Testis (tissue), 3 donors: Measurements from ENCODE around the gene GTF3C2. TPM values are rescaled to one million over a fixed set of nuclear protein-coding genes. Genes with fewer than 3 reads are reported as not detected.
"Not testable (repeated sequence)": the region's sequence is repeated elsewhere in the genome, so short reads cannot be mapped to it uniquely, and the experiment has no call there.

ENCODE experiments used
- DNase-seq: peaks from one replicate; pipeline ENCODE4 v3.0.0-alpha.2; 2019
- H3K27ac ChIP-seq, 2 donors: fragments of 200-600 bp; sonication (generic); one replicate each; pipeline ENCODE4 v1.5.1; 2019
- H3K27me3 ChIP-seq: fragments of 200-600 bp; sonication (generic); one replicate; pipeline ENCODE4 v1.5.1; 2019
- H3K36me3 ChIP-seq: fragments of 200-600 bp; sonication (generic); one replicate; pipeline ENCODE4 v1.5.1; 2017; ENCODE audit warnings: low read depth; ENCODE audit errors: missing control alignments
- H3K4me1 ChIP-seq: fragments of 200-600 bp; sonication (generic); one replicate; pipeline ENCODE4 v1.5.1; 2019
- H3K4me3 ChIP-seq, 2 donors: fragments of 200-600 bp; sonication (generic); one replicate each; pipeline ENCODE4 v1.5.1; 2017 to 2019
- H3K9me3 ChIP-seq: fragments of 200-600 bp; sonication (generic); one replicate; pipeline ENCODE4 v1.5.1; 2017
- CTCF ChIP-seq, 3 experiments: fragments of 450-650 bp in 2 of 3; fragments of 200-600 bp in 1 of 3; sonication (generic) in 1 of 3; IDR thresholded peaks; one replicate each; pipeline ENCODE4 v1.5.1; 2016 to 2019; ENCODE audit warnings: antibody characterized with exemption in 3 of 3, mild to moderate bottlenecking in 2 of 3, moderate library complexity in 1 of 3
- POLR2A ChIP-seq: fragments of 450-650 bp; IDR thresholded peaks from one replicate; pipeline ENCODE4 v1.6.1; 2017; ENCODE audit warnings: antibody characterized with exemption, mild to moderate bottlenecking, moderate library complexity
- WGBS, 2 donors: methylation state at CpG; one replicate each; pipeline ENCODE4 v1.1.5; 2018; 5-methylcytosine and 5-hydroxymethylcytosine counted together
- intact Hi-C: fragments of 100-400 bp; cut with DNase I; formaldehyde crosslinking; loops from one replicate; pipeline ENCODE4 v1.15.1; 2023; ENCODE audit warnings: low total_unique reads
- polyA plus RNA-seq: library from polyadenylated mRNA; stranded (reverse); fragments of 350-450 nt; fragmentation: Illumina TruSeq; extraction: RNeasy Lipid Tissue Mini Kit (QIAGEN cat#74804); gene quantifications from one replicate; pipeline ENCODE4 v1.2.3, GENCODE V29; 2014; ENCODE audit warnings: low read depth, low replicate concordance; ENCODE audit not compliant: insufficient read depth
- total RNA-seq, 2 donors: library from RNA; depleted of rRNA; stranded (reverse); fragments of >200 nt; gene quantifications; one replicate each; pipeline ENCODE4 v1.2.3, GENCODE V29; 2016

Gene GTF3C2
- total and polyA plus RNA-seq, 3 donors from 2014 or later, result 55.1 to 91.3 (median 72.6) TPM

- 61 to 66% methylated on average over 7 of the region's 7 CpGs for WGBS, 2 donors
- DNase-seq, result no peak
- Histone ChIP-seq H3K27me3 (no peaks in the 10 kb centered on the region), H3K27ac (no peak overlapping the region), H3K9me3 (no peaks in the 10 kb centered on the region), H3K4me3 (no peak overlapping the region), H3K4me1 (peaks cover 38% of the 10 kb centered on the region), H3K36me3 (no peaks in the 10 kb centered on the region)
- intact Hi-C loops, result no loop called here
- TF ChIP-seq CTCF (IDR thresholded peaks at IDR 0.05) (no peak), POLR2A (no peak)
Measured at GRCh38 chr2:27353762-27354596, 2.6 kb downstream of the GTF3C2 start.

- DNase-seq, H3K36me3 ChIP-seq, H3K27me3 ChIP-seq, H3K4me3 ChIP-seq, H3K9me3 ChIP-seq, intact Hi-C loops, H3K27ac ChIP-seq: not testable (repeated sequence)
- H3K4me1 ChIP-seq, result peaks cover 38% of the 10 kb centered on the region
- WGBS, 2 donors, result 92 to 96% methylated on average over 5 of the region's 5 CpGs
Measured at GRCh38 chr2:27353386-27353761, 3.2 kb downstream of the GTF3C2 start.

- H3K36me3 ChIP-seq, result no peaks in the 10 kb centered on the region
- DNase-seq, result no peak
- H3K27me3 ChIP-seq, result no peaks in the 10 kb centered on the region
- intact Hi-C loops, result no loop called here
- no peaks in the 10 kb centered on the region for H3K9me3 ChIP-seq
- no peak overlapping the region for H3K27ac ChIP-seq
- peaks cover 27% of the 10 kb centered on the region for H3K4me1 ChIP-seq
- no peak overlapping the region for H3K4me3 ChIP-seq
- WGBS, 2 donors, result 74 to 79% methylated on average over 6 of the region's 6 CpGs
- TF ChIP-seq POLR2A, result no peak
- no peak for TF ChIP-seq CTCF (IDR thresholded peaks at IDR 0.05)
Measured at GRCh38 chr2:27351802-27352598, 4.6 kb downstream of the GTF3C2 start.

- intact Hi-C loops, result no loop called here
- DNase-seq, result no peak
- TF ChIP-seq POLR2A, result no peak
- TF ChIP-seq CTCF (IDR thresholded peaks at IDR 0.05), result no peak
- Histone ChIP-seq H3K4me1 (peaks cover 21% of the 10 kb centered on the region), H3K36me3 (no peaks in the 10 kb centered on the region), H3K27me3 (no peaks in the 10 kb centered on the region), H3K4me3 (no peak overlapping the region), H3K27ac (no peak overlapping the region), H3K9me3 (no peaks in the 10 kb centered on the region)
- WGBS, 2 donors, result 62 to 69% methylated on average over 7 of the region's 7 CpGs
Measured at GRCh38 chr2:27350106-27350693, 6.4 kb downstream of the GTF3C2 start.

- TF ChIP-seq POLR2A (no peak), CTCF (IDR thresholded peaks at IDR 0.05) (no peak)
- no peak for DNase-seq
- no peaks in the 10 kb centered on the region for H3K9me3 ChIP-seq
- peaks cover 9% of the 10 kb centered on the region for H3K4me1 ChIP-seq
- no peaks in the 10 kb centered on the region for H3K36me3 ChIP-seq
- intact Hi-C loops, result no loop called here
- no peak overlapping the region for H3K27ac ChIP-seq
- no peaks in the 10 kb centered on the region for H3K27me3 ChIP-seq
- no peak overlapping the region for H3K4me3 ChIP-seq
- WGBS, 2 donors, result 70 to 93% methylated on average over 2 of the region's 2 CpGs
Measured at GRCh38 chr2:27347641-27348040, 8.9 kb downstream of the GTF3C2 start.
